ENCODE results near the gene FOXO6. TPM values are rescaled to one million over a fixed set of nuclear protein-coding genes. Genes with fewer than 3 reads are reported as not detected.

The FOXO6 gene
- total RNA-seq, 1 donor from 2014 or later, result 11.7 TPM

DNA sequence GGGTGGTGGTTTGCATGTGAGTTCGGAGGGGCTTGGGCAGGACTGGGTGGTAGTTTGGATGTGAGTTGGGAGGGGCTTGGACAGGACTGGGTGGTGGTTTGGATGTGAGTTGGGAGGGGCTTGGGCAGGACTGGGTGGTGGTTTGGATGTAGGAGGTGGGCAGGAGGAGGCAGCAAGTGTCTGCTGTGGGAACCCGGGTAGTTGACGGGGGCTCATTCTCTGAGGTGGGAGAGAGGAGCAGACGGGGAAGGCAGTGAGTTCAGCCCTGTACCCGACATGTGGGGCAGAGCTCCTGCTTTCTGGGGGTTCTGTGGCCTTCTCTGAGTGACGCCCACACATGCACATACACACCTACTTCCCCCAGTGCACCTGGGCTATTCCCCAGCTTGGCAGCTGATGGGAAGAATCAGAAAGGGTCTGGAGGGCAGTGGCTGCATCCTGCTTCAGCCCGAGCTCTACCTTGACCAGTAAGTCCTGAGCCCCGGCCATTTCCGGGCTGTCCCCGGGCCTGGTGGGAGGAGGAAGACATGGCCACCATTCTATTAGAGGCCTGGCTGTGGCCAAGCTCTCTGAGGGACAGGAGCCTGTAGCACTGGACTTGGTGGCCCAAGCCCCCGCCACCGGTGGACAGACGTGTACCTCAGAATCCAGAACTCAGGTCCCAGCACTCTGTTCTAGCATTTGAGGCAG, 65.1 kb downstream of the FOXO6 start:
- H3K27me3 Mint-ChIP-seq (ENCODE audit: unreplicated experiment), result peaks cover 9% of the 10 kb centered on the region
- DNase-seq, result no peak
- peaks cover 4% of the 10 kb centered on the region for H3K9me3 Mint-ChIP-seq (ENCODE audit: unreplicated experiment)
- no peak overlapping the region for H3K4me3 Mint-ChIP-seq (ENCODE audit: unreplicated experiment)
- no peak overlapping the region for H3K27ac Mint-ChIP-seq (ENCODE audit: unreplicated experiment)
- TF ChIP-seq, protein P1, sequence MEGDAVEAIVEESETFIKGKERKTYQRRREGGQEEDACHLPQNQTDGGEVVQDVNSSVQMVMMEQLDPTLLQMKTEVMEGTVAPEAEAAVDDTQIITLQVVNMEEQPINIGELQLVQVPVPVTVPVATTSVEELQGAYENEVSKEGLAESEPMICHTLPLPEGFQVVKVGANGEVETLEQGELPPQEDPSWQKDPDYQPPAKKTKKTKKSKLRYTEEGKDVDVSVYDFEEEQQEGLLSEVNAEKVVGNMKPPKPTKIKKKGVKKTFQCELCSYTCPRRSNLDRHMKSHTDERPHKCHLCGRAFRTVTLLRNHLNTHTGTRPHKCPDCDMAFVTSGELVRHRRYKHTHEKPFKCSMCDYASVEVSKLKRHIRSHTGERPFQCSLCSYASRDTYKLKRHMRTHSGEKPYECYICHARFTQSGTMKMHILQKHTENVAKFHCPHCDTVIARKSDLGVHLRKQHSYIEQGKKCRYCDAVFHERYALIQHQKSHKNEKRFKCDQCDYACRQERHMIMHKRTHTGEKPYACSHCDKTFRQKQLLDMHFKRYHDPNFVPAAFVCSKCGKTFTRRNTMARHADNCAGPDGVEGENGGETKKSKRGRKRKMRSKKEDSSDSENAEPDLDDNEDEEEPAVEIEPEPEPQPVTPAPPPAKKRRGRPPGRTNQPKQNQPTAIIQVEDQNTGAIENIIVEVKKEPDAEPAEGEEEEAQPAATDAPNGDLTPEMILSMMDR (IDR thresholded peaks at IDR 0.05; ENCODE audit: partially characterized antibody, unreplicated experiment), result no peak
- H3K36me3 Mint-ChIP-seq (ENCODE audit: unreplicated experiment), result no peaks in the 10 kb centered on the region
- H3K4me1 Mint-ChIP-seq (ENCODE audit: low read depth, unreplicated experiment), result peaks cover 11% of the 10 kb centered on the region

DNA sequence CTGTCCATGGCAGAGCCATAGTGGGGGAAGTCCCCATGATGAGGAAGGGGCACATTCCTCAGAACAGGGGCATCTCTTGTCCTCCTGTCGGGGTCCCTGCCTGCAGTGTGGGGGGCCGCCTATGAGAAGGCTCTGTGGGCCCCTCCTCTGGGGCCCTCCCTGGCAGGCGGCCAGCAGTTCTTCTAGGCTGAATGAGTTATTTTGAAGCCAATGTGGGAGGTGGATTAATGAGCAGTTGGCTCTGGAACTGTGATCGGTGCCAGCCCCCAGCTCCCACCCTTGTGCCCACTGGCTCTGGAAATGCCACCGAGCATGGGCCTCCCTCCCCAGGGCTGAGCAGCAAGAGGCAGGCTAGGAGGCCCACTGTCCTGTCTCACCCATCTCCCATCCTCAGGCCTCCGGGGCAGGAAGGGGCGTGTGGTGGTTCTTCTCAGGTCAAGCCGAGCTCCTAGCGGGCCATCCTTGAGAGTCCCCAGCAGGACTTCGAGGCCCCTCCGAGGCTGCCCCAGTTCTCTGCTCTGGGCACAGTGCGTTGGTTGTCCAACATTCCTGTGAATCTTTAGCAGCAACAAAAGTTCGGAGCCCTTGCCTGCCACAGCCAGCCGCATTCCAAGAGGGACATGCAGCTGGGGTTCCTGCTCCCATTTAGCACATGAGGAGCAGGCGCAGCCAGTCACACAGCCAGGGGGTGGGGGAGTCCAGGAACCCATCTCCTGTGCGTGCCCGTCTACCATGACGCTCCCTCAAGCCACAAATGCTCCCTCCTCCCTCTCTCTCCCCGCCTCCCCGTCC, 66.1 kb downstream of the FOXO6 start:
- DNase-seq, result no peak
- no peak overlapping the region for H3K4me3 Mint-ChIP-seq (ENCODE audit: unreplicated experiment)
- H3K9me3 Mint-ChIP-seq (ENCODE audit: unreplicated experiment), result peaks cover 6% of the 10 kb centered on the region
- TF ChIP-seq, protein P1 (IDR thresholded peaks at IDR 0.05; ENCODE audit: partially characterized antibody, unreplicated experiment), result no peak
- peaks cover 11% of the 10 kb centered on the region for H3K4me1 Mint-ChIP-seq (ENCODE audit: low read depth, unreplicated experiment)
- H3K27me3 Mint-ChIP-seq (ENCODE audit: unreplicated experiment), result peaks cover 9% of the 10 kb centered on the region
- no peak overlapping the region for H3K27ac Mint-ChIP-seq (ENCODE audit: unreplicated experiment)
- H3K36me3 Mint-ChIP-seq (ENCODE audit: unreplicated experiment), result no peaks in the 10 kb centered on the region

DNA sequence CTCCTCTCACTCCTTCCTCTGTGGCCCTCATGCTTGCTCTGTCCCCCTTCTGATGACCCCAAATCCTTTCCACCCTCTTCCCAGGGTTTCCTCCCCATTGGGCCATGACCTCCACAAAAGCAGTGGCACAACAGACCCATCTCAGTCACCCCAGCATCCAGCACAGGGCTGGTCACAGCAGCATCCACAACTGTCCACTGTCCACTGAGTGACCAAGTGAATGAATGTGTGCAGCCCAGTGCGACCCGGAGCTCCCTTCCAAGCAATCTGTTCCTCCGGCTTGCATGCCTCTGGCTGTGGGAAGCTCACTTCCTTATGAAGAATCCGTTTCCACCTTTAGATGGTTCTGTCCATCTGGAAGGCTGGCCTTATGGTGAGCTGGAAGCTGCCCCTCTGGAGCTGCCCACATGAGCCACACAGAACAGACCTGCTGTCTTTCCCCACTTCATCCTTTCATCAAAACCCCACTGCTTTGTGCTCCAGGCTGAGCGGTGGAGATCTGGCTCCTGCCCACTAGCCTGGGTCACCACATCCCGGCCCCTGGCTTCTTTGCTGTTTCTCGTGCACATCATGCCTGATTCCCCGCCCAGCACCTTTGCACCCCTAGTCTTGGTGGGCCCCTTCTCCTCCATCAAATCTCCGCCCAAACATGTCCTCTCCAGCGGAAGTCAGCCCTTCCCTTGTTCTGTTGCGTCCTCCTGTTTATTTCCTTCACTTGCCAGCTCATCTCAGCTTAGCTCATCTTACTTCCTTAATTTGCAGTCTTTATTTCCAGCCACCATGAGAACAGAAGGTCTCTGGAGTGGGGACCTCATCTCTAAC, 66.9 kb downstream of the FOXO6 start:
- Mint-ChIP-seq H3K4me3 (ENCODE audit: unreplicated experiment) (no peak overlapping the region), H3K27me3 (ENCODE audit: unreplicated experiment) (peaks cover 11% of the 10 kb centered on the region), H3K36me3 (ENCODE audit: unreplicated experiment) (no peaks in the 10 kb centered on the region), H3K4me1 (ENCODE audit: low read depth, unreplicated experiment) (peaks cover 13% of the 10 kb centered on the region), H3K9me3 (ENCODE audit: unreplicated experiment) (peaks cover 6% of the 10 kb centered on the region), H3K27ac (ENCODE audit: unreplicated experiment) (peak overlapping the region; percentile 44)
- TF ChIP-seq, protein P1 (IDR thresholded peaks at IDR 0.05; ENCODE audit: partially characterized antibody, unreplicated experiment), result no peak
- no peak for DNase-seq

DNA sequence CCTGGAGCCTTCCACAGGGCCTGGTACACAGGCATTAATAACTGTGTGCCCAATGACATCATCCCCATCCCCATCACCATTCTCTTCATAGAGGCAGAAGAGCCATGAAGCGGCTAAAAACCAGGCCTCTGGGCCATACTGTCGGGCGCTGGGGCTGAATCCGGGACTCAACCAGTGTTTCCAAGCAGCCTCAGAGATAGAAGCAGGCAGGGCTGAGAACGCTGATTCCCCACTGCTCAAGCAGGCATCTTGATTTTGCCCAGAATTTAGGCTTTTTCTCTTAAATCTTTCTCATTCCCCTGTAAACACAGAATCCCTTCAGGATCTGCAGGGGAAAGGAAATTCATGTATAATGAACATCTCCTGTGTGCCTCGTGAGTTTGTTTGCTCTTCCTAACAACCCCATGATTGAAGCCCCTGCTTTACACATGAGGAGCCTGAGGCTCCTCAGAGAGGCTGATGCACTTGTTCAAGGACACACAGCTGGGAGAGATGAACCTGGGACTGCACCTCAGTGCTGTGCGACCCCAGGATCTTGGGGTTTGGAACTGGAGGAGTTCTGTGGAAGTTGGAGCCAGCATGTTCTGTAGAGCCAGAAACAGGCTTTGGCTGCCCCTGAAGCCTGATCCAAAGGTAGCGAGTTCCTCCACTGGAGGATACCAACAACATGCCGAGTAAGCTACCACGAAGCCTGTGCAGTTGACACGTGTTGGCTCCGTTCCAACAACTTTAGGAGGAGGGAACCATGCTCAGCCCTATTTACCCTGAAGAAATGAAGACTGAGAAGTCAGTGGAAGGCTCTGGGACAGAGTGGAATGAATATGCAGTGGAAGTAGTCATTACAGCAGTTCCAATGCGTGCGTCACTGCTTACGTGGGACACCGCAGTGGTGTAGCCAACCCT, 67.8 kb downstream of the FOXO6 start:
- TF ChIP-seq, protein P1 (IDR thresholded peaks at IDR 0.05; ENCODE audit: partially characterized antibody, unreplicated experiment), result no peak
- Mint-ChIP-seq H3K9me3 (ENCODE audit: unreplicated experiment) (peaks cover 9% of the 10 kb centered on the region), H3K36me3 (ENCODE audit: unreplicated experiment) (no peaks in the 10 kb centered on the region), H3K4me1 (ENCODE audit: low read depth, unreplicated experiment) (peaks cover 13% of the 10 kb centered on the region), H3K27ac (ENCODE audit: unreplicated experiment) (peak overlapping the region; percentile 44), H3K27me3 (ENCODE audit: unreplicated experiment) (peaks cover 11% of the 10 kb centered on the region), H3K4me3 (ENCODE audit: unreplicated experiment) (no peak overlapping the region)
- no peak for DNase-seq
